ENCODE measurements around the gene GRIK5. TPM values are rescaled to one million over a fixed set of nuclear protein-coding genes. Genes with fewer than 3 reads are reported as not detected.
A peak's percentile ranks its signal among the peaks of the same experiment; 100 is the strongest.

Gene GRIK5
- total and polyA plus RNA-seq, 2 donors (not counting 3 experiments of a cell fraction or from before 2014, with no cell fraction given): 0.80 to 2.2 TPM

DNA sequence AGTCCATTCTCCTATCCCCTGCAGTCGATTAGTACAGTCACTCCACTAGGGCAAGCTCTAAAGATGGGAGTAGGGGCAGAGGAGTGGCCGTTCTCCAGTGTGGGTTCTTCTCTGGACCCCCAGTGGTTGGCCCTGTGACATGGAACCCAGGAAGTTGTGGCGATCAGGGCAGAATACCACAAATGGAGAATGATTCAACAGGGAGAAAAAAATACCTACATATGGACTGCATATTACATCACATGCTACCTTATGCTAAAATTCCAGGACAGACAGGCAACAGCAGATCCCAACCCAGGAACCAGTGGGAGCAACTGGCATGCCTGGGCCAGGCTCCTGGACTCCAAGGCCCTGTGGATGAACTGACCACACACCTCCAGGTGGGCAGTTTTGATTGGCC, 41.8 kb upstream of the GRIK5 start:
- Histone ChIP-seq H3K4me3 (replicated peaks in 1 of 3; ENCODE audit: insufficient read depth in 1 of 3, low read depth in 1 of 3, low read length in 3 of 3) (no peak overlapping the region), H3K9me3 (replicated peaks; ENCODE audit: control insufficient read depth, insufficient read depth, low read length) (no peaks in the 10 kb centered on the region), H4K20me1 (replicated peaks; ENCODE audit: control insufficient read depth, extremely low read depth, insufficient read depth, low read length) (no peaks in the 10 kb centered on the region), H3K9ac (replicated peaks; ENCODE audit: extremely low read depth, insufficient read depth, low read length) (no peak overlapping the region), H3K79me2 (ENCODE audit: control insufficient read depth, insufficient read depth, low read length) (no peaks in the 10 kb centered on the region), H3K36me3 (ENCODE audit: control insufficient read depth in 2 of 2, extremely low read depth in 1 of 2, insufficient read depth in 2 of 2, low read length in 2 of 2) (no peaks in the 10 kb centered on the region), H3K27ac (ENCODE audit: insufficient read depth, low read depth, low read length) (peak overlapping the region; percentile 4), H3K9me1 (replicated peaks; ENCODE audit: control insufficient read depth, extremely low read depth, insufficient read depth, low read length) (no peaks in the 10 kb centered on the region), H2AFZ (ENCODE audit: low read depth, low read length) (no peak overlapping the region), H3K27me3 (ENCODE audit: control insufficient read depth in 2 of 2, insufficient read depth in 2 of 2, low read length in 2 of 2) (no peaks in the 10 kb centered on the region), H3K4me1 (ENCODE audit: control insufficient read depth, extremely low read depth, insufficient read depth, low read length) (peaks cover 29% of the 10 kb centered on the region), H3K4me2 (ENCODE audit: insufficient read depth, low read length) (no peak overlapping the region)
- FAIRE-seq: peak; percentile 33
- dilution Hi-C loops (cut with MboI; ENCODE audit: extremely low pct_ligation_motif_present, low sequenced_read_pairs): no loop called here
- TF ChIP-seq POLR2A (IDR thresholded peaks at IDR 0.05; ENCODE audit: low read depth, low read length) (no peak), GATA2 (IDR thresholded peaks at IDR 0.05; ENCODE audit: insufficient read depth, insufficient read length, low read depth, low read length) (no peak)
- TF ChIP-seq, protein P1, sequence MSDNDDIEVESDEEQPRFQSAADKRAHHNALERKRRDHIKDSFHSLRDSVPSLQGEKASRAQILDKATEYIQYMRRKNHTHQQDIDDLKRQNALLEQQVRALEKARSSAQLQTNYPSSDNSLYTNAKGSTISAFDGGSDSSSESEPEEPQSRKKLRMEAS (IDR thresholded peaks at IDR 0.05; ENCODE audit: insufficient read depth, insufficient read length): no peak
- no peak for DNase-seq (ENCODE audit: low read depth, low spot score)
- ChIA-PET CTCF (interaction anchor here (1.0 to 4.1 kb wide), 6 partner anchors 10 to 328 kb away, joined by 3 to 69 read pairs (median 6); partner anchors contain the start of gene POU2F2), POLR2A (no interaction called here)
- intact Hi-C loops (cut with micrococcal nuclease): loop anchor here (2.0 kb wide), 1 partner anchor 169 kb away; no protein-coding TSS in a partner anchor
- BruUV-seq (replicated peaks): no TSS peak

DNA sequence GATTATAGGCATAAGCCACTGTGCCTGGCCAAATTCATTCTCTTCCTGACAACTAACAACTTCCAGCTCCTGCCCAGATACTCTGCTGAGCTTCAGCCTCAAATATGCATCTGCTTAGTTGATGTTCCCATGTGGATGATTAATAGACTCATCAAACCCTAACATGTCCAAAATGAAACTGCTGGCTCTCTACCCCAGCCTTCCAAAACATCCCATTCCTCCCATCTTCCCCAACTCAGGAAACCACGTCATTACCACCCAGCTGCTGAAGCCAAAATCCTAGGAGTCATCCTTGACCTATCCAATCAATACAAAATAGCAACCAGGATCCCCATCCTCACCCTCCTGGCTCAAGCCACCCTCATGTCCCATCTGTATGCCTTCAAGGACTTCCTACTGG, 41.4 kb upstream of the GRIK5 start:
- Histone ChIP-seq H3K79me2 (ENCODE audit: control insufficient read depth, insufficient read depth, low read length) (no peaks in the 10 kb centered on the region), H3K36me3 (ENCODE audit: control insufficient read depth in 2 of 2, extremely low read depth in 1 of 2, insufficient read depth in 2 of 2, low read length in 2 of 2) (no peaks in the 10 kb centered on the region), H3K4me2 (ENCODE audit: insufficient read depth, low read length) (no peak overlapping the region), H4K20me1 (replicated peaks; ENCODE audit: control insufficient read depth, extremely low read depth, insufficient read depth, low read length) (no peaks in the 10 kb centered on the region), H3K9me1 (replicated peaks; ENCODE audit: control insufficient read depth, extremely low read depth, insufficient read depth, low read length) (no peaks in the 10 kb centered on the region), H3K9ac (replicated peaks; ENCODE audit: extremely low read depth, insufficient read depth, low read length) (no peak overlapping the region), H3K4me3 (replicated peaks in 1 of 3; ENCODE audit: insufficient read depth in 1 of 3, low read depth in 1 of 3, low read length in 3 of 3) (no peak overlapping the region), H3K27ac (ENCODE audit: insufficient read depth, low read depth, low read length) (peak overlapping the region; percentile 4), H3K9me3 (replicated peaks; ENCODE audit: control insufficient read depth, insufficient read depth, low read length) (no peaks in the 10 kb centered on the region), H2AFZ (ENCODE audit: low read depth, low read length) (no peak overlapping the region), H3K27me3 (ENCODE audit: control insufficient read depth in 2 of 2, insufficient read depth in 2 of 2, low read length in 2 of 2) (no peaks in the 10 kb centered on the region), H3K4me1 (ENCODE audit: control insufficient read depth, extremely low read depth, insufficient read depth, low read length) (peaks cover 29% of the 10 kb centered on the region)
- dilution Hi-C loops (cut with MboI; ENCODE audit: extremely low pct_ligation_motif_present, low sequenced_read_pairs): no loop called here
- no TSS peak for BruUV-seq (replicated peaks)
- ChIA-PET POLR2A (no interaction called here), CTCF (interaction anchor here (0.8 to 4.1 kb wide), 7 partner anchors 10 to 329 kb away, joined by 3 to 69 read pairs (median 4); partner anchors contain the start of gene POU2F2)
- FAIRE-seq (peak; percentile 4), DNase-seq (ENCODE audit: low read depth, low spot score) (no peak)
- TF ChIP-seq MYC (IDR thresholded peaks at IDR 0.05; ENCODE audit: low read depth, low read length): no peak
- TF ChIP-seq, protein P2, sequence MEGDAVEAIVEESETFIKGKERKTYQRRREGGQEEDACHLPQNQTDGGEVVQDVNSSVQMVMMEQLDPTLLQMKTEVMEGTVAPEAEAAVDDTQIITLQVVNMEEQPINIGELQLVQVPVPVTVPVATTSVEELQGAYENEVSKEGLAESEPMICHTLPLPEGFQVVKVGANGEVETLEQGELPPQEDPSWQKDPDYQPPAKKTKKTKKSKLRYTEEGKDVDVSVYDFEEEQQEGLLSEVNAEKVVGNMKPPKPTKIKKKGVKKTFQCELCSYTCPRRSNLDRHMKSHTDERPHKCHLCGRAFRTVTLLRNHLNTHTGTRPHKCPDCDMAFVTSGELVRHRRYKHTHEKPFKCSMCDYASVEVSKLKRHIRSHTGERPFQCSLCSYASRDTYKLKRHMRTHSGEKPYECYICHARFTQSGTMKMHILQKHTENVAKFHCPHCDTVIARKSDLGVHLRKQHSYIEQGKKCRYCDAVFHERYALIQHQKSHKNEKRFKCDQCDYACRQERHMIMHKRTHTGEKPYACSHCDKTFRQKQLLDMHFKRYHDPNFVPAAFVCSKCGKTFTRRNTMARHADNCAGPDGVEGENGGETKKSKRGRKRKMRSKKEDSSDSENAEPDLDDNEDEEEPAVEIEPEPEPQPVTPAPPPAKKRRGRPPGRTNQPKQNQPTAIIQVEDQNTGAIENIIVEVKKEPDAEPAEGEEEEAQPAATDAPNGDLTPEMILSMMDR (IDR thresholded peaks at IDR 0.05; ENCODE audit: extremely low read depth in 1 of 2, insufficient read depth in 1 of 2, low read depth in 1 of 2, low read length in 2 of 2): no peak
- no peak for TF ChIP-seq POLR2A (IDR thresholded peaks at IDR 0.05; ENCODE audit: low read depth, low read length)
- TF ChIP-seq GATA2 (IDR thresholded peaks at IDR 0.05; ENCODE audit: insufficient read depth, insufficient read length, low read depth, low read length): no peak
- TF ChIP-seq, protein P1 (IDR thresholded peaks at IDR 0.05; ENCODE audit: insufficient read depth, insufficient read length): no peak
- TF ChIP-seq JUN (IDR thresholded peaks at IDR 0.05; ENCODE audit: borderline replicate concordance, insufficient read depth, insufficient read length, low read depth): no peak
- no peak for TF ChIP-seq POLR2AphosphoS5 (IDR thresholded peaks at IDR 0.05; ENCODE audit: insufficient read depth, low read depth, low read length)
- no peak for TF ChIP-seq EZH2 (IDR thresholded peaks at IDR 0.05; ENCODE audit: borderline replicate concordance, low read depth, low read length, severe bottlenecking)
- TF ChIP-seq FOS (IDR thresholded peaks at IDR 0.05; ENCODE audit: borderline replicate concordance, insufficient read depth, low read length): no peak
- intact Hi-C loops (cut with micrococcal nuclease): no loop called here

All from endothelial cell of umbilical vein (primary cell).